RWPE2 (cell line): ENCODE data around the gene CEP152.
"Not testable (repeated sequence)": the region's sequence is repeated elsewhere in the genome, so short reads cannot be mapped to it uniquely, and the experiment has no call there.

ENCODE experiments used
- ATAC-seq: fragments of 200-7000 bp; cut with Tn5 transposase; 3 replicates; pipeline ENCODE4 v1.9.1; 2021; ENCODE audit warnings: low read depth
- DNase-seq: peaks from one replicate; pipeline ENCODE4 v3.0.0-alpha.2; 2020; ENCODE audit warnings: low spot score
- H3K27ac ChIP-seq: fragments of 450-650 bp; 2 replicates; pipeline ENCODE4 v1.5.1; 2017; ENCODE audit warnings: mild to moderate bottlenecking; ENCODE audit not compliant: poor library complexity, severe bottlenecking
- H3K27me3 ChIP-seq: fragments of 250-450 bp; sonication (Bioruptor Pico); 2 replicates; pipeline ENCODE4 v1.5.1; 2021; ENCODE audit warnings: mild to moderate bottlenecking, moderate library complexity; ENCODE audit not compliant: insufficient read depth, poor library complexity, severe bottlenecking
- H3K36me3 ChIP-seq: fragments of 250-450 bp; sonication (Bioruptor Pico); 2 replicates; pipeline ENCODE4 v1.5.1; 2020; ENCODE audit warnings: low read depth, mild to moderate bottlenecking, moderate library complexity
- H3K4me1 ChIP-seq: fragments of 250-450 bp; sonication (Bioruptor Pico); 2 replicates; pipeline ENCODE4 v1.5.1; 2021; ENCODE audit warnings: mild to moderate bottlenecking, moderate library complexity; ENCODE audit not compliant: insufficient read depth, poor library complexity, severe bottlenecking
- H3K4me3 ChIP-seq: fragments of 250-450 bp; sonication (Bioruptor Pico); 2 replicates; pipeline ENCODE4 v1.5.1; 2021; ENCODE audit warnings: mild to moderate bottlenecking, moderate library complexity; ENCODE audit not compliant: severe bottlenecking
- H3K9me3 ChIP-seq: fragments of 250-450 bp; sonication (Bioruptor Pico); 2 replicates; pipeline ENCODE4 v1.5.1; 2021; ENCODE audit warnings: mild to moderate bottlenecking, moderate library complexity; ENCODE audit not compliant: severe bottlenecking
- TF ChIP-seq, protein P1 (sequence below): fragments of 450-650 bp; IDR thresholded peaks from one replicate; pipeline ENCODE4 v1.5.1; 2017; ENCODE audit warnings: mild to moderate bottlenecking, moderate library complexity; ENCODE audit not compliant: poor library complexity, severe bottlenecking

Gene CEP152

DNA sequence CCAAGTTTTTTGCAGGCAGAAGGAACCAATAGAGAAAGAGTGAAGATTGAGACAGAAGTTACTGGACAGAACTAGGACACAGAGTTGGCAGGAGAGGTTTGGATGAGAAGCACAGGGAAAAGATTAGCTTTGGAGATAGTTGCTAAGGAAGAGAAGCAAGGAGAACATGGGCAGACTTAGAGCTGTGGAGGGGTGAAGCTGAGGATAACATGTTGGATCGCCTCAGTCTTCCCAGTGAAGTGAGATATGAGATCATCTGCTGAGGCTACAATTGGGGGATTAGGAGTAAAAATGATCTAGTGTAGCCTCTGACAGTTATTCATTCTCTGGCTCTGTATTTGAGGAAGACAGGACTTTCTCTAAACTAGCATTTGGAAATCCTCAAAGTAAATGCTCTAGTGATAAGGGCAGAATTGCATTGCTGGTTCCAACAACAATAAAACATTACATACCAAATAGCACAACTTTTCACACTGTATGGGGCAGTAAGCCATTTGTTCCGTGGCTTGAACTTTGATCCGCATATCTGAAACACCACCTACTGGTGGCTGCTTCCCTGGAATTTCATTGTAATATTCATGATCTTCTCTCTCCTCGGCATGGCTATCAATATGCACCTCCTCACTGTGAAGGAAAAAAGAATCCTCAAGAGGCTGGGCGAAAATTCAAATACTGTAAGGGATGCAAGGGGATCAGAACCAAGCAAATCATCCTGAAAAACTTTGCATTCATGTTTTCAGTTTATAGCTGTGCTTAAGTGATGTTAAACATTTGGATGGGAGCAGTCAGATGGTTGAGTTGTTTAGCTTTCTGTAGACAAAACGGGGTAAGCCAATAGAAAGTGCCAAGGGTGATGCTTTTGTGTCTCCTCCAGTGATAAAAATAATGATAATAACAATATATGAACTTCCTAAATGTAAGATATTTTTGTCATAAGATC, 44.9 kb upstream of the CEP152 start:
- Histone ChIP-seq H3K4me1 (no peaks in the 10 kb centered on the region), H3K27me3 (no peaks in the 10 kb centered on the region), H3K36me3 (no peaks in the 10 kb centered on the region), H3K9me3 (no peaks in the 10 kb centered on the region), H3K4me3 (no peak overlapping the region), H3K27ac (no peak overlapping the region)
- ATAC-seq (peak; percentile 87), DNase-seq (no peak)
- TF ChIP-seq, protein P1, sequence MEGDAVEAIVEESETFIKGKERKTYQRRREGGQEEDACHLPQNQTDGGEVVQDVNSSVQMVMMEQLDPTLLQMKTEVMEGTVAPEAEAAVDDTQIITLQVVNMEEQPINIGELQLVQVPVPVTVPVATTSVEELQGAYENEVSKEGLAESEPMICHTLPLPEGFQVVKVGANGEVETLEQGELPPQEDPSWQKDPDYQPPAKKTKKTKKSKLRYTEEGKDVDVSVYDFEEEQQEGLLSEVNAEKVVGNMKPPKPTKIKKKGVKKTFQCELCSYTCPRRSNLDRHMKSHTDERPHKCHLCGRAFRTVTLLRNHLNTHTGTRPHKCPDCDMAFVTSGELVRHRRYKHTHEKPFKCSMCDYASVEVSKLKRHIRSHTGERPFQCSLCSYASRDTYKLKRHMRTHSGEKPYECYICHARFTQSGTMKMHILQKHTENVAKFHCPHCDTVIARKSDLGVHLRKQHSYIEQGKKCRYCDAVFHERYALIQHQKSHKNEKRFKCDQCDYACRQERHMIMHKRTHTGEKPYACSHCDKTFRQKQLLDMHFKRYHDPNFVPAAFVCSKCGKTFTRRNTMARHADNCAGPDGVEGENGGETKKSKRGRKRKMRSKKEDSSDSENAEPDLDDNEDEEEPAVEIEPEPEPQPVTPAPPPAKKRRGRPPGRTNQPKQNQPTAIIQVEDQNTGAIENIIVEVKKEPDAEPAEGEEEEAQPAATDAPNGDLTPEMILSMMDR = peak; percentile 94

DNA sequence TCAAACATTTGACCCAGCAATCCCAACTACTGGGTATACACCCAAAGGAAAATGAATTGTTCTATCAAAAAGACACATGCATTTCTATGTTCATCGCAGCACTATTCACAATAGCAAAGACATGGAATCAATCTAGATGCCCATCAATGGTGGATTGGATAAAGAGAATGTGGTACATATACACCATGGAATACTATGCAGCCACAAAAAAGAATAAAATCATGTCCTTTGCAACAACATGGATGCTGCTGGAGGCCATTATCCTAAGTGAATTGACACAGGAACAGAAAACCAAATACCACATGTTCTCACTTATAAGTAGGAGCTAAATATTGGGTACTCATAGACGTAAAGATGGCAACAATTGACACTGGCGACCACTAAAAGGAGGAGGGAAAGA, 43.6 kb upstream of the CEP152 start:
- H3K27me3 ChIP-seq, H3K36me3 ChIP-seq, H3K27ac ChIP-seq, H3K9me3 ChIP-seq, H3K4me3 ChIP-seq, DNase-seq, ATAC-seq, H3K4me1 ChIP-seq: not testable (repeated sequence)

GRCh38 chr15:48851956-48852355, 41.1 kb upstream of the CEP152 start:
- no peaks in the 10 kb centered on the region for H3K27me3 ChIP-seq
- H3K4me3 ChIP-seq = no peak overlapping the region
- H3K4me1 ChIP-seq = no peaks in the 10 kb centered on the region
- H3K36me3 ChIP-seq = no peaks in the 10 kb centered on the region
- ATAC-seq = no peak
- TF ChIP-seq, protein P1 = no peak
- H3K27ac ChIP-seq = no peak overlapping the region
- DNase-seq = no peak
- no peaks in the 10 kb centered on the region for H3K9me3 ChIP-seq

DNA sequence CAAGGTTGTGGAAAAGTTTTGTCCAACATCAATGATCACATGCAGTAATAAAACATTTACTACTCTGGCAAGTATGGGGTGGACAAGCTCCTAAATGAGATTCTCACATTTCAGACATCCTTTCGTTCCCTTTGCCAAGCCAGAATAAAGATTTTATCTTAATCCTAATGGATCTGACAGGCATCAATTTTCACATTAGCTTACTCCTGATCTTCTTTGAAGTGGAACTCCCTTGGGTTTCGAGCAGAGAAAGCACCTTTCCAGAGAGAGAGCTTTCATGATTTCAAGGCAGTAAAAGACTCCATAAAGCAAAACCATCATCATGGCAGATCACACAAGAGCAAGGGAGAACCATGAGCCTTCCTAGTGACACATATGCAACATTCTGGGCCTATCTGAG, 39.8 kb upstream of the CEP152 start:
- no peak for ATAC-seq
- DNase-seq = no peak
- no peaks in the 10 kb centered on the region for H3K36me3 ChIP-seq
- TF ChIP-seq, protein P1 = no peak
- no peaks in the 10 kb centered on the region for H3K4me1 ChIP-seq
- no peaks in the 10 kb centered on the region for H3K27me3 ChIP-seq
- H3K4me3 ChIP-seq = no peak overlapping the region
- no peaks in the 10 kb centered on the region for H3K9me3 ChIP-seq
- no peak overlapping the region for H3K27ac ChIP-seq

GRCh38 chr15:48845123-48845522, 34.3 kb upstream of the CEP152 start:
- TF ChIP-seq, protein P1 = no peak
- ATAC-seq = no peak
- H3K36me3 ChIP-seq = no peaks in the 10 kb centered on the region

More at GRCh38 chr15:48845123-48845522, 34.3 kb upstream of the CEP152 start:
- Histone ChIP-seq H3K4me1 (no peaks in the 10 kb centered on the region), H3K4me3 (no peak overlapping the region), H3K27me3 (no peaks in the 10 kb centered on the region), H3K9me3 (no peaks in the 10 kb centered on the region), H3K27ac (no peak overlapping the region)
- DNase-seq = no peak
